ENCODE measurements around the gene MB. TPM values are rescaled to one million over a fixed set of nuclear protein-coding genes. Genes with fewer than 3 reads are reported as not detected.

Gene MB
- total and polyA plus RNA-seq, 2 experiments from 2014 or later = not detected

DNA sequence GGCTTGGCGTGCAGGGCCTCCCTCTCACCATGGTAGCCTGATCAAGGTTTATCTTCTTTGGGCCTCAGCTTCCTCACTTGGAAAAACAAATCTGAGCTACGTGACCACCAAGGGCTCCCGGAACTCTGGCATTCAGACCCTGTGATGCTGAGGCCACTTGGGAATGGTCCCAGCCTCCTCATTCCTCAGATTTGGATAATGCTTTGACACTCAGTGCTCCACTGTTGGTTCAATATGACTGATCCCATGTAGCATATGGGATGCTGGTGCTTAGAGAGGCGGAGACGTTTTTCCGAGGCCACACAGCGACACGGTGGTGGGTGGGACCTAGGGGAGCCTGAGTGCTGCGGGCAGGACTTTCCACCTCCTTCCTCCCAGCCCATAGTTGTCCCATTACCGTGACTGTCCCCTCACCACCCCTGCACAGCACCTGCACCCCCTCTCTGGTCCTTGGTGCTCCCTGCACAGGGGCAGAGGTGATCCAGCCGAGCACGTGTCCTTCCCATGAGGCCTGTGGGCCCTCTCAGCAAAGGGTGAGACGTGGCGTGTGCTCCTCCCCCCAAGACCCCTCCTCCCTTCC, 23.1 kb downstream of the MB start:
- no peaks in the 10 kb centered on the region; the same call in 2 of the 3 replicates for H3K9me3 Mint-ChIP-seq
- Histone ChIP-seq H3K9me2 (ENCODE audit: insufficient read depth) (no peaks in the 10 kb centered on the region), H3K4me2 (no peak overlapping the region), H3F3A (replicated peaks; ENCODE audit: low read depth) (no peaks in the 10 kb centered on the region), H3K36me3 (ENCODE audit: insufficient read depth) (no peaks in the 10 kb centered on the region), H3K27me3 (ENCODE audit: insufficient read depth) (no peaks in the 10 kb centered on the region), H3K27ac (ENCODE audit: low read depth) (no peak overlapping the region), H3K4me3 (0 out of 2 replicates have a peak overlapping the region, but pooled peaks have one; percentile 10), H2AFZ (peak overlapping the region; percentile 56; the same call in 1 of the 2 replicates), H3K79me2 (replicated peaks; ENCODE audit: insufficient read depth) (no peaks in the 10 kb centered on the region), H3K4me1 (ENCODE audit: insufficient read depth) (peaks cover 4% of the 10 kb centered on the region), H4K20me1 (replicated peaks; ENCODE audit: insufficient read depth) (no peaks in the 10 kb centered on the region)
- H3K4me1 Mint-ChIP-seq = peaks cover 11% of the 10 kb centered on the region; the same call in 2 of the 3 replicates
- ATAC-seq (no peak), DNase-seq (ENCODE audit: low spot score) (no peak)
- H3K27me3 Mint-ChIP-seq (ENCODE audit: insufficient read depth, low read depth, poor library complexity) = peaks cover 18% of the 10 kb centered on the region
- no peaks in the 10 kb centered on the region for H3K36me3 Mint-ChIP-seq (ENCODE audit: low read depth)
- H3K4me3 Mint-ChIP-seq = no peak overlapping the region
- TF ChIP-seq, protein P1, sequence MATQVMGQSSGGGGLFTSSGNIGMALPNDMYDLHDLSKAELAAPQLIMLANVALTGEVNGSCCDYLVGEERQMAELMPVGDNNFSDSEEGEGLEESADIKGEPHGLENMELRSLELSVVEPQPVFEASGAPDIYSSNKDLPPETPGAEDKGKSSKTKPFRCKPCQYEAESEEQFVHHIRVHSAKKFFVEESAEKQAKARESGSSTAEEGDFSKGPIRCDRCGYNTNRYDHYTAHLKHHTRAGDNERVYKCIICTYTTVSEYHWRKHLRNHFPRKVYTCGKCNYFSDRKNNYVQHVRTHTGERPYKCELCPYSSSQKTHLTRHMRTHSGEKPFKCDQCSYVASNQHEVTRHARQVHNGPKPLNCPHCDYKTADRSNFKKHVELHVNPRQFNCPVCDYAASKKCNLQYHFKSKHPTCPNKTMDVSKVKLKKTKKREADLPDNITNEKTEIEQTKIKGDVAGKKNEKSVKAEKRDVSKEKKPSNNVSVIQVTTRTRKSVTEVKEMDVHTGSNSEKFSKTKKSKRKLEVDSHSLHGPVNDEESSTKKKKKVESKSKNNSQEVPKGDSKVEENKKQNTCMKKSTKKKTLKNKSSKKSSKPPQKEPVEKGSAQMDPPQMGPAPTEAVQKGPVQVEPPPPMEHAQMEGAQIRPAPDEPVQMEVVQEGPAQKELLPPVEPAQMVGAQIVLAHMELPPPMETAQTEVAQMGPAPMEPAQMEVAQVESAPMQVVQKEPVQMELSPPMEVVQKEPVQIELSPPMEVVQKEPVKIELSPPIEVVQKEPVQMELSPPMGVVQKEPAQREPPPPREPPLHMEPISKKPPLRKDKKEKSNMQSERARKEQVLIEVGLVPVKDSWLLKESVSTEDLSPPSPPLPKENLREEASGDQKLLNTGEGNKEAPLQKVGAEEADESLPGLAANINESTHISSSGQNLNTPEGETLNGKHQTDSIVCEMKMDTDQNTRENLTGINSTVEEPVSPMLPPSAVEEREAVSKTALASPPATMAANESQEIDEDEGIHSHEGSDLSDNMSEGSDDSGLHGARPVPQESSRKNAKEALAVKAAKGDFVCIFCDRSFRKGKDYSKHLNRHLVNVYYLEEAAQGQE (IDR thresholded peaks at IDR 0.05; ENCODE audit: unreplicated experiment) = no peak
- TF ChIP-seq ZNF331 (CRISPR knock-in tag; IDR thresholded peaks at IDR 0.05; ENCODE audit: low read depth) (no peak), NANOG (IDR thresholded peaks at IDR 0.05; ENCODE audit: borderline replicate concordance) (no peak), EZH2phosphoT487 (IDR thresholded peaks at IDR 0.05; ENCODE audit: unreplicated experiment) (no peak), ZNF114 (CRISPR knock-in tag; IDR thresholded peaks at IDR 0.05) (no peak), STAT1 (IDR thresholded peaks at IDR 0.05; ENCODE audit: unreplicated experiment) (no peak), EZH2 (IDR thresholded peaks at IDR 0.05; ENCODE audit: low read depth, unreplicated experiment) (no peak), POLR2AphosphoS5 (IDR thresholded peaks at IDR 0.05; ENCODE audit: low read depth) (no peak), CREB1 (CRISPR knock-in tag; IDR thresholded peaks at IDR 0.05; ENCODE audit: low read depth) (no peak)
- TF ChIP-seq, protein P2, sequence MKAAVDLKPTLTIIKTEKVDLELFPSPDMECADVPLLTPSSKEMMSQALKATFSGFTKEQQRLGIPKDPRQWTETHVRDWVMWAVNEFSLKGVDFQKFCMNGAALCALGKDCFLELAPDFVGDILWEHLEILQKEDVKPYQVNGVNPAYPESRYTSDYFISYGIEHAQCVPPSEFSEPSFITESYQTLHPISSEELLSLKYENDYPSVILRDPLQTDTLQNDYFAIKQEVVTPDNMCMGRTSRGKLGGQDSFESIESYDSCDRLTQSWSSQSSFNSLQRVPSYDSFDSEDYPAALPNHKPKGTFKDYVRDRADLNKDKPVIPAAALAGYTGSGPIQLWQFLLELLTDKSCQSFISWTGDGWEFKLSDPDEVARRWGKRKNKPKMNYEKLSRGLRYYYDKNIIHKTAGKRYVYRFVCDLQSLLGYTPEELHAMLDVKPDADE (IDR thresholded peaks at IDR 0.05) = no peak
- TF ChIP-seq, protein P3, sequence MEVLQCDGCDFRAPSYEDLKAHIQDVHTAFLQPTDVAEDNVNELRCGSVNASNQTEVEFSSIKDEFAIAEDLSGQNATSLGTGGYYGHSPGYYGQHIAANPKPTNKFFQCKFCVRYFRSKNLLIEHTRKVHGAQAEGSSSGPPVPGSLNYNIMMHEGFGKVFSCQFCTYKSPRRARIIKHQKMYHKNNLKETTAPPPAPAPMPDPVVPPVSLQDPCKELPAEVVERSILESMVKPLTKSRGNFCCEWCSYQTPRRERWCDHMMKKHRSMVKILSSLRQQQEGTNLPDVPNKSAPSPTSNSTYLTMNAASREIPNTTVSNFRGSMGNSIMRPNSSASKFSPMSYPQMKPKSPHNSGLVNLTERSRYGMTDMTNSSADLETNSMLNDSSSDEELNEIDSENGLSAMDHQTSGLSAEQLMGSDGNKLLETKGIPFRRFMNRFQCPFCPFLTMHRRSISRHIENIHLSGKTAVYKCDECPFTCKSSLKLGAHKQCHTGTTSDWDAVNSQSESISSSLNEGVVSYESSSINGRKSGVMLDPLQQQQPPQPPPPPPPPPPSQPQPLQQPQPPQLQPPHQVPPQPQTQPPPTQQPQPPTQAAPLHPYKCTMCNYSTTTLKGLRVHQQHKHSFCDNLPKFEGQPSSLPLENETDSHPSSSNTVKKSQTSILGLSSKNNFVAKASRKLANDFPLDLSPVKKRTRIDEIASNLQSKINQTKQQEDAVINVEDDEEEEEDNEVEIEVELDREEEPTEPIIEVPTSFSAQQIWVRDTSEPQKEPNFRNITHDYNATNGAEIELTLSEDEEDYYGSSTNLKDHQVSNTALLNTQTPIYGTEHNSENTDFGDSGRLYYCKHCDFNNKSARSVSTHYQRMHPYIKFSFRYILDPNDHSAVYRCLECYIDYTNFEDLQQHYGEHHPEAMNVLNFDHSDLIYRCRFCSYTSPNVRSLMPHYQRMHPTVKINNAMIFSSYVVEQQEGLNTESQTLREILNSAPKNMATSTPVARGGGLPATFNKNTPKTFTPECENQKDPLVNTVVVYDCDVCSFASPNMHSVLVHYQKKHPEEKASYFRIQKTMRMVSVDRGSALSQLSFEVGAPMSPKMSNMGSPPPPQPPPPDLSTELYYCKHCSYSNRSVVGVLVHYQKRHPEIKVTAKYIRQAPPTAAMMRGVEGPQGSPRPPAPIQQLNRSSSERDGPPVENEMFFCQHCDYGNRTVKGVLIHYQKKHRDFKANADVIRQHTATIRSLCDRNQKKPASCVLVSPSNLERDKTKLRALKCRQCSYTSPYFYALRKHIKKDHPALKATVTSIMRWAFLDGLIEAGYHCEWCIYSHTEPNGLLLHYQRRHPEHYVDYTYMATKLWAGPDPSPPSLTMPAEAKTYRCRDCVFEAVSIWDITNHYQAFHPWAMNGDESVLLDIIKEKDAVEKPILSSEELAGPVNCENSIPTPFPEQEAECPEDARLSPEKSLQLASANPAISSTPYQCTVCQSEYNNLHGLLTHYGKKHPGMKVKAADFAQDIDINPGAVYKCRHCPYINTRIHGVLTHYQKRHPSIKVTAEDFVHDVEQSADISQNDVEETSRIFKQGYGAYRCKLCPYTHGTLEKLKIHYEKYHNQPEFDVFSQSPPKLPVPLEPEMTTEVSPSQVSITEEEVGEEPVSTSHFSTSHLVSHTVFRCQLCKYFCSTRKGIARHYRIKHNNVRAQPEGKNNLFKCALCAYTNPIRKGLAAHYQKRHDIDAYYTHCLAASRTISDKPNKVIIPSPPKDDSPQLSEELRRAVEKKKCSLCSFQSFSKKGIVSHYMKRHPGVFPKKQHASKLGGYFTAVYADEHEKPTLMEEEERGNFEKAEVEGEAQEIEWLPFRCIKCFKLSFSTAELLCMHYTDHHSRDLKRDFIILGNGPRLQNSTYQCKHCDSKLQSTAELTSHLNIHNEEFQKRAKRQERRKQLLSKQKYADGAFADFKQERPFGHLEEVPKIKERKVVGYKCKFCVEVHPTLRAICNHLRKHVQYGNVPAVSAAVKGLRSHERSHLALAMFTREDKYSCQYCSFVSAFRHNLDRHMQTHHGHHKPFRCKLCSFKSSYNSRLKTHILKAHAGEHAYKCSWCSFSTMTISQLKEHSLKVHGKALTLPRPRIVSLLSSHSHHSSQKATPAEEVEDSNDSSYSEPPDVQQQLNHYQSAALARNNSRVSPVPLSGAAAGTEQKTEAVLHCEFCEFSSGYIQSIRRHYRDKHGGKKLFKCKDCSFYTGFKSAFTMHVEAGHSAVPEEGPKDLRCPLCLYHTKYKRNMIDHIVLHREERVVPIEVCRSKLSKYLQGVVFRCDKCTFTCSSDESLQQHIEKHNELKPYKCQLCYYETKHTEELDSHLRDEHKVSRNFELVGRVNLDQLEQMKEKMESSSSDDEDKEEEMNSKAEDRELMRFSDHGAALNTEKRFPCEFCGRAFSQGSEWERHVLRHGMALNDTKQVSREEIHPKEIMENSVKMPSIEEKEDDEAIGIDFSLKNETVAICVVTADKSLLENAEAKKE (CRISPR knock-in tag; IDR thresholded peaks at IDR 0.05) = no peak
- H3K27ac Mint-ChIP-seq = no peak overlapping the region
